Measurements from ENCODE around the gene OR4N2.
"Not testable (repeated sequence)": the region's sequence is repeated elsewhere in the genome, so short reads cannot be mapped to it uniquely, and the experiment has no call there.

OR4N2 gene, protein sequence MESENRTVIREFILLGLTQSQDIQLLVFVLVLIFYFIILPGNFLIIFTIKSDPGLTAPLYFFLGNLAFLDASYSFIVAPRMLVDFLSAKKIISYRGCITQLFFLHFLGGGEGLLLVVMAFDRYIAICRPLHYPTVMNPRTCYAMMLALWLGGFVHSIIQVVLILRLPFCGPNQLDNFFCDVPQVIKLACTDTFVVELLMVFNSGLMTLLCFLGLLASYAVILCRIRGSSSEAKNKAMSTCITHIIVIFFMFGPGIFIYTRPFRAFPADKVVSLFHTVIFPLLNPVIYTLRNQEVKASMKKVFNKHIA

DNA sequence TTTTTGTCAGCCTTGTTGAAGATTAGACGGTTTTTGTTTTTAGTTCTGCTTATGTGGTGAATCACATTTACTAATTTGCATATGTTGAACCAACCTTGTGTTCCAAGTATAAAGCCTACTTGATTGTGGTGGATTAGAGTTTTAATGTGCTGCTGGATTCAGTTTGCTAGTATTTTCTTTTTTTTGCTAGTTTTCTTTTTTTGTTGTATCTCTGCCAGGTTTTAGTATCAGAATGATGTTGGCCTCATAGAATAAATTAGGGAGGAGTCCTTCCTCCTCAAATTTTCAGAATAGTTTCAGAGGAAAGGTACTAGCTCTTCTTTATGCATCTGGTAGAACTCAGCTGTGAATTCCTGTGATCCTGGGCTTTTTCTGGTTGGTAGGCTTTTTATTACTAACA lies at the start of gene OR4N2:
Gene OR4N2, plus strand, starts transcription at position 301 of the 400 bp plus-strand sequence. CDS start 23,679 bp downstream, outside the sequence.
- not testable (repeated sequence) for DNase-seq (ENCODE audit: low read depth in 2 of 2)

DNA sequence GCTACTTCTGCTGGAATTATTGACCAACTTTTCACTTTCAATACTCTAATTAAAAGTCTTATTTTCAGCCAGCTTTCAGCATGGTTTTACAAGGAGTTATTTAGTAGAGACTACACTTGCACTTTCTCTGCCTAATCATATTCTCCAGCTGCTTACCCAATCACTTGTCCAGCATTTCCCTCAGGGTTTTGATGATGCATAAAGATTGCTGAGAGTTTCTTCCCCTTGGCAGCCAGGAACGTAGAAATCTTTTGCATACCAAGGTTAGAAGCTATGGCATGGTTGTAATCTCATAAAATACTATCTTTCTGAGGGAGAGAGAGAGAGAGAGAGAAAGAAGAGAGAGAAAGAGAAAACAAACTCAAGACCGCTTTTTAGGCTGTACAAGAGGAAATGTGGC lies 49.4 kb upstream of the OR4N2 start:
- no peak for DNase-seq (ENCODE audit: low read depth in 2 of 2)

DNA sequence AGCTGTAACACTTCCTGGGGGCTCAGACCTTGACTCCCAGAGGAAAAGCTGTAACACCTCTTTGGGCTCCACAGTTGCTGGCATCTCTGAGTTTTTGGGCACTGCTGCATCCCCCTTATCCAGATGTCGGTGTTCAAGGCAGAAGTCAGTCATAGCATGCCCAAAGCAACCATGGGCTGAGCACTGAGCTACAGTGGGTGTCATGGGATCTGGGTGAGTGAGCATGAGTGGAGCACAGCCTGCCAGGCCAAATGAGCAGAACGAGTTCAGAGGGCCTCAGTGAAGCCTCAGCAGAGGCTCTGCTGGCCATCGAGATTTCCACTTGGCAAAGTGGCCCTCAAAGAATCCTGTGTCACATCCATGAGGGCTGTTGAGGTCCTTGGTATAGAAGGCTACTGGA lies 32.1 kb upstream of the OR4N2 start:
- DNase-seq (ENCODE audit: low read depth in 2 of 2): not testable (repeated sequence)

DNA sequence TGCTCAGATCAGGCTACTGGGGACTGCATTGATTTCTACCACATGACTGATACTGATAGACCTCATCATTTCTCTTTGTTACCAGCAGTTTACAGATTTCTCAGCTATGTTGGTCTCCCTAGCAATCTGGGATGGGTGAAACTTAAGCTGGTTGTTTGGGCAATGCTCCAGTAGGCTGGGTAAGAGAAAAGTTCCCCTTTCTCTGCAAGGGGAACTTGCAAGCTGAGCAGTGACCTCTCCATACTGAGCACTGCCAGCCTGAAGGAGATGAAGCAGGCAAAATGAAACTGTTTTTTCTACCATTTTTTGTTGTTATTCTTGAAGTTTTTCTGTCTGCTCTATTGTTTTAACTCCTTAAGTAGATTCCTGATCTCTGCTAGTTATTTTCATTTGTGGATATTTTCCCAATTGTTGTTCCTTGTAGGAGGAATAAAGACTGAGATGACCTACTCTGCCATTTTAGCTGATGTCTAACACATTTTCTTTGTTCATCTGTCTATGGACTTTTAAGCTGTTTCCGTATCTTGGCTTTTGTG lies 31.6 kb upstream of the OR4N2 start:
- DNase-seq (ENCODE audit: low read depth in 2 of 2): no peak

DNA sequence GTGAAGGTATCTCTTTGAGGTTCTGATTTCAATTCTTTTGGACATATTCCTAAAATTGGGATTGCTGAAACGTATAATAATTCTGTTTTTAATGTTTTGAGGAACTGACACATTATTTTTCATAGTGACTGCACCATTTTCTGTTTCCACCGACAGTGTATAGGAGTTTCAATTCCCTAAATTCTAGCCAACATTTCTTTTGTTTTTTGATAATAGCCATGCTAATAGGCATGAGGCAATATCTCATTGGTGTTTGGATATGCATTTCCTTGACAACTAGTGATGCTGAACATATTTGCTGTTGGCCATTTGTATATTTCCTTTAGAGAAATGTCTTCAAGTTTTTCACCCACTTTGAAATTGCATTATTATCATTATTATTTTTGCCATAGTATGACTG lies 31.1 kb upstream of the OR4N2 start:
- DNase-seq (ENCODE audit: low read depth in 2 of 2): not testable (repeated sequence)

DNA sequence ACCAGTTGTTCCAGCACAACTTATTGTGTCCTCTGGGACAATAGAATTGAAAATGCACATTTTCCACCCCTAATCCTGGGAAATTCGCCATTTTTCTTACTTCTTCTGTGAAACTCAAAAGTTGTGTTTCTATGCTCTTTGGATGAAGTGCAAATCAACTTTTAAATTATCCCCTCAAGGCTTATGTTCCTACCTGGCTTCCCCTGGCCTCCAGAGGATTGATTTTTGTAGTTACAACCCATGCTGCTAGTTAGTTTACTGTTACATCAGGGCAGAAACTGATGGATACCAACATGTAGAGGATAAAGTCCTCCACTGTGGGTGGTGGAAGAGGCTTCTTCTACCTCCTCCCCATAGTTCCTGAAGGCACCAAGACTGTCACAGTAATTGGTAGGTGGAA lies 30.4 kb upstream of the OR4N2 start, which contains the start of gene OR4M1:
Gene OR4M1, plus strand, starts transcription at position 301 of the 400 bp plus-strand sequence. CDS start 6,819 bp downstream, outside the sequence.
- DNase-seq (ENCODE audit: low read depth in 2 of 2): not testable (repeated sequence)

DNA sequence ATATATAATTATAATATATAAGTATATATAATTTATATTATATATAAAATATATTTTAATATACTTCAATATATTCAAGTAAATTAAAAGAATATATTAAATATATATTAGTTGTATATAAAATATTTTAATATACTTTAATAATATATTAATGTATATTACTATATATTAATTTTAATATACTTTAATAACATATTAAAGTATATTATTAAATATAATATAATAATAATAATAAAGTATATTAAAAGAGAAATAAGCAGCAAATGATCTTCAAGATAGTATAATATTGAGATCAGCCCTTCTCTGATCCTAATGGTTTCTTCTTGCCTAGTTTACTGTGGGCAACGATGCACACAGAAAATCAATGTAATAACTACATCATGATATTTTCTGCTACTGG lies 28.0 kb upstream of the OR4N2 start:
- no peak for DNase-seq (ENCODE audit: low read depth in 2 of 2)

DNA sequence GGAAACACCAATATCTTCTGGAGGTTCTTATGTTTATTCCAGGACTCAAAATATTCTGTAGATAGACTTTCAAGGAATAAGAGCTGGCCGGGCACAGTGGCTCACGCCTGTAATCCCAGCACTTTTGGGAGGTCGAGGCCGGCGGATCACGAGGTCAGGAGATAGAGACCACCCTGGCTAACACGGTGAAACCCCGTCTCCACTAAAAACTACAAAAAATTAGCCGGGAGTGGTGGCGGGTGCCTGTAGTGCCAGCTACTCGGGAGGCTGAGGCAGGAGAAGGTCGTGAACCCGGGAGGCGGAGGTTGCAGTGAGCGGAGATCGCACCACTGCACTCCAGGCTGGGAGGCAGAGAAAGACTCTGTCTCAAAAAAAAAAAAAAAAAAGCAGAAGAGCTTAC lies 17.7 kb upstream of the OR4N2 start:
- not testable (repeated sequence) for DNase-seq (ENCODE audit: low read depth in 2 of 2)

DNA sequence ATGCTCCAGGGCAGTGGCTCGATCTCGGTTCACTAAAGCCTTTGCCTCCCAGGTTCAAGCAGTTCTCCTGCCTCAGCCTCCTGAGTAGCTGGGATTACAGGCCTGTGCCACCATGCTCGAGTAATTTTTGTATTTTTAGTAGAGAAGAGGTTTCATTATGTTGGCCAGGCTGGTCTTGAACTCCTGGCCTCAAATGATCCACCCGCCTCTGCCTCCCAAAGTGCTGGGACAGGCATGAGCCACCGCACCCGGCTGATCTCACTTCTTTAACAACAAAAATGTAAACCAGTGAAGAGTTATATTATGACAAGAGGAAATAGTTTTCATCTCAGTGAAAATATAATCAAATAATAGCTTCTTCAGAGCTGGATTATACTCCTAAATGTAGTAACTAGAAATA lies 16.3 kb upstream of the OR4N2 start:
- not testable (repeated sequence) for DNase-seq (ENCODE audit: low read depth in 2 of 2)

DNA sequence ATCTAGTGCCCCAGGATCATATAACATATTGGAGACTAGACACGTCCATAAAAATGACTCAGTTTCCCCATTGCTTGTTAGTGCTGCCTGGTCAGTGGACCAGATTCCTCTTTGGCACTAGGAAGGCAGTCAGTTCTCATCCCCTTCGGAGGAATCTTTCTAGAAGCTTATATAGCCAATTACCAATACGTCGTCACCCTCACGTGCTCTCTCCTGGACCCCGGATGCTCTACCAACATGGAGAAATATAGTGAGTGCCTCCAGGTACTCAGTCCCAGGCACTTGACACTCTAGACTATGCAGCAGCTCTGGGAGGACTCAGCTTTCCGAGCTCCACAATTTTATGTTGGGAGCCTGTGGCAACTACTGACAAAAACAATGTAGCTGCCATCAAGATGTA lies 15.4 kb upstream of the OR4N2 start:
- DNase-seq (ENCODE audit: low read depth in 2 of 2): not testable (repeated sequence)

DNA sequence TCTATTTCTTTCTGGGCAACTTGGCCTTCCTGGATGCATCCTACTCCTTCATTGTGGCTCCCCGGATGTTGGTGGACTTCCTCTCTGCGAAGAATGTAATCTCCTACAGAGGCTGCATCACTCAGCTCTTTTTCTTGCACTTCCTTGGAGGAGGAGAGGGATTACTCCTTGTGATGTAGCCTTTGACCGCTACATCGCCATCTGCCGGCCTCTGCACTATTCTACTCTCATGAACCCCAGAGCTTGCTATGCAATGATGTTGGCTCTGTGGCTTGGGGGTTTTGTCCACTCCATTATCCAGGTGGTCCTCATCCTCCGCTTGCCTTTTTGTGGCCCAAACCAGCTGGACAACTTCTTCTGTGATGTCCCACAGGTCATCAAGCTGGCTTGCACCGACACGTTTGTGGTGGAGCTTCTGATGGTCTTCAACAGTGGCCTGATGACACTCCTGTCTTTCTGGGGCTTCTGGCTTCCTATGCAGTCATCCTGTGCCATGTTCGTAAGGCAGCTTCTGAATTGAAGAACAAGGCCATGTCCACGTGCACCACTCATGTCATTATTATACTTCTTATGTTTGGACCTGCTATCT lies 7.0 kb upstream of the OR4N2 start:
- DNase-seq (ENCODE audit: low read depth in 2 of 2): not testable (repeated sequence)

DNA sequence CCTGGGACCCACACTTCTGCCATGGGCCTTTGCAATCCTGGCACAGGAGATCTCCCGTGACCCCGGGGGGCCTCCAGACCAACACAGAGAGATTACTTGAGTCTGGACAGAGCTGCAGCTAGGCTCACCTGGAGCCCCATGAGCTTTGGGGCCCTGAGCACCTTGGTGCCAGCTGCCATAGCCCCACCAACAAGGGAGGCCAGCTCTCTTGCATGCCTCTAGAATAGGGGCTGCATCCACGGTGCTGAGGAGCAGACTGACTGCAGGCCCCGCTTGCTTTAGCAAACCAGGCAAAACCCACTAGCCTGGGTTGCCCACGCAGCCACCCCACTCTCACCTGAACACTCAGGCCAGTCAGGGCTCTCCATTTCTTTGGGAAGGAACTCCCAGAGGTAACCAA lies 3.7 kb upstream of the OR4N2 start:
- DNase-seq (ENCODE audit: low read depth in 2 of 2): no peak

DNA sequence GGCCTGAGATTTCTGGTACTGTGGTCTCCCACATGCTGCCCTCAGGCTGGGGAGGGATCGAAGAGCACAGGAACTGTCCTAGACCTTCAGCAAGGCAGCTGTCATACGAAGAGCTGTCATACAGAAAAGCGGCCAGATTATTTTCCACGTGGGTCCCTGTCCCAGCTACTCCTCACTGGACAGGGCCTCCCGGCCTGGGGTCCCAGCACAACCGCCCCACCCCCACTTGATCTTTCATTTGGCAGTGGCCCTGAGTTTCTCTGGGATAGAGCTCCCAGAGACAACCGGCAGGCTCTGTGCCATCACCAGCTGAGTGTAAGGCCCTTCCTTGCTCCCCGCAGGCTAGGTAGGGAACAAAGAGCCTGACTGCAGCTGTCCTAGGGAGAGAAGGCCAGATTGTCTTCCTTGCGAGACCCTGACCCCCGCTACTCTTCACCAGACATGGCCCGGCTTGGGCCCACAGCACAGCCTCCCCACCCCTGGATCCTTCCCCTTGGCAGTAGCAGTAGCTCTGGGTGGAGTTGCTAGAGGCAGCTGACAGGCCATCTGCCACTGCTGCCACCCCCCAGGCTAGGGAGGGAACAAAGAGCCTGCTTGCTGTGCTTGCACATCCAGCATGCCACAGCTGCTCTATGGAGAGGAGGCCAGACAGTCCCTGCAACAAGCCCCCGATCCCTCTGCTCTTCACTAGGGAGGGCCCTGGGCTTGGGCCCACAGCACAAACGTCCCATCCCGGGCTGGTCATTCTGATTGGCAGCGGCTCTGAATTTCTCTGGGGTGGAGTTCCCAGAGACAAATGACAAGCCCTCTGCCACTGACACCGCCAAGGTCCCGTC lies 3.1 kb upstream of the OR4N2 start:
- no peak for DNase-seq (ENCODE audit: low read depth in 2 of 2)

DNA sequence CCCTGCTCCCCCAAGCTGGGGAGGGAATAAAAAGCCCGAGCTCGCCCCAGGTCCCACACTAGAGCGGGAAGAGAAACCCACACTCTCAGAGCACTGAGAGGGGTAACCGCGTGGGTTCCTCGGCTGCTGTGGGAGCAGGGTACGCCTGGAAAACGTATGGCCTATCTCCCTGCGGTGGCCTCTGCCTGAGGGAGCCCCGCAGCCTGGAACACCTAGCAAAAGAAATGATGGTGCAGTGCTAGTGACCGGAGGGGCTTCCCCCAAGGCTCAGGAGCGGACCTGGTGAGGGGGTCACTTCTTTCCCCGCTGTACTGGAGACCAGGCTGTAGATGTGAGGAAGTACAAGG lies 2.5 kb upstream of the OR4N2 start:
- no peak for DNase-seq (ENCODE audit: low read depth in 2 of 2)

DNA sequence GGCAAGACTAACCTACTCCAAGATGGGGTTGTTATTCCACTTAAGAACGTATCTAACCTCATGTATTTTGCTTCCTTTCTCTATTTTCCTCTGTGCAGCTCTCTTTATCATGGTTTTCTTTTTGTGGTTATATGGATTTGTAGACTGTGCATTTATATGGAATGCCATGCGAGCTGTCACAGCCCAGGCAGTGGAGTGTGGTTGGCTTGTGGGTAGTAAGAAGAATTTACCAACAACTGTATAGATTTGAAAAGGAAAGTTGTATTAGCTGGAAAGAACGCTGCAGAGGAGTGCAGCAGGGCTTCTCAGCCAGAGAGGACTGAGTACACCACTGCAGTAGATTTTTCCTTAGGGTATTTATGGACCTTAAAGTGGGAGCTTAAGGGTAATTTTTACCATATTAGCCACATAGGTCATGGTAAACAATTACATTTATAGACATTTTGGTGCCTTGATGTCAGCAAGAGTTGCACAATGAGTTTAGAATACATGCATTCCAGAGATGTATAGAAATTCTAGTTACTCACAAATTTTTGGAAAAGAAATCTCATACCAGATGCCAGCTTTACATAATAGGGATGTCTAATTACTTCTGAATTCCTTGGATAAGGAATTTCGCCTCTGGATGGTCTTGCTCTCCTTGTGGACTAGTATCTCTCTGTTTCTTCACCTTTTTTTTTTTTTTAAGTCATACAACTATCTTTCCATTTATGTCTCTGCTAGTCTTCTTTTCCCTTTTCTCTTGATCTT lies 9.8 kb downstream of the OR4N2 start:
- not testable (repeated sequence) for DNase-seq (ENCODE audit: low read depth in 2 of 2)

DNA sequence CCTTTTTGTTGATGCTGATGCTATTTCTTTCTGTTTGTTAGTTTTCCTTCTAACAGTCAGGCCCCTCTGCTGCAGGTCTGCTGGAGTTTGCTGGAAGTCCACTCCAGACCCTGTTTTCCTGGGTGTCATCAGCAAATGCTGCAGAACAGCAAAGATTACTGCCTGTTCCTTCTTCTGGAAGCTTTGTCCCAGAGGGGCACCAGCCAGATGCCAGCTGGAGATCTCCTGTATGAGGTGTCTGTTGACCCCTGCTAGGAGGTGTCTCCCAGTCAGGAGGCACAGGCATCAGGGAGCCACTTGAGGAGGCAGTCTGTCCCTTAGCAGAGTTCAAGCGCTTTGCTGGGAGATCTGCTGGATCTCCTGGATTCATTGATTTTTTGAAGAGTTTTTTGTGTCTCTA lies 16.3 kb downstream of the OR4N2 start:
- DNase-seq (ENCODE audit: low read depth in 2 of 2): not testable (repeated sequence)

DNA sequence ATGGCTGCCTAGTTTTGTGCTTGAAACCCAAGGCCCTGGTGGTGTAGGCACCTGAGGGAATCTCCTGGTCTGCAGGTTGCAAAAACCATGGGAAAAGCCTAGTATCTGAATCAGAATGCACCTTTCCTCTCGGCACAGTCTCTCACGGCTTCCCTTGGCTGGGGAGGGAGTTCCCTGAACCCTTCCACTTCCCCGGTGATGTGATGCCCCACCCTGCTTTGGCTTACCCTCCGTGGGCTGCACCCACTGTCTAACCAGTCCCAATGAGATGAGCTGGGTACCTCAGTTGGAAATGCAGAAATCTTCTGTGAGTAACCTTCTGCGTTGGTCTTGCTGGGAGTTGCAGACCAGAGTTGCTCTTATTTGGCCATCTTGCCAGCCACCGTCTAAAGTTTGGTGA lies 17.4 kb downstream of the OR4N2 start:
- DNase-seq (ENCODE audit: low read depth in 2 of 2): not testable (repeated sequence)

DNA sequence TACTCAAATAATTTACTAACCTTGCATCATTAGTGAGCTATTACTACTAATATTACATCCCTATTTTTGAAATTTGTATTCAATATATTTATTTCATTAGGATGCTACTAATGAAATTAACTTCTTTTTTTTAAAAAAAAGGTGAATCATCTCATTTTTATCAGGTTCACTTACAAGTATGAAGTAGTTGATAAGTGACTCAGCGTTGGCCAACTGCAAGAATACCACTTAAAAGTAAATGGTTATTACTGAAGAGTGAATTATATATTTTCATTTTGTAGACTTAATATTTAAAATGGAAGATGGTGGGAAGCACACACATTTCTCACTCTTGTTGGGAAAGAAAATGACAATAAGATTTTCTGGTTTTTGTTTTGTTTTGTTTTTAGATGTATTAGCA lies 19.6 kb downstream of the OR4N2 start:
- no peak for DNase-seq (ENCODE audit: low read depth in 2 of 2)

DNA sequence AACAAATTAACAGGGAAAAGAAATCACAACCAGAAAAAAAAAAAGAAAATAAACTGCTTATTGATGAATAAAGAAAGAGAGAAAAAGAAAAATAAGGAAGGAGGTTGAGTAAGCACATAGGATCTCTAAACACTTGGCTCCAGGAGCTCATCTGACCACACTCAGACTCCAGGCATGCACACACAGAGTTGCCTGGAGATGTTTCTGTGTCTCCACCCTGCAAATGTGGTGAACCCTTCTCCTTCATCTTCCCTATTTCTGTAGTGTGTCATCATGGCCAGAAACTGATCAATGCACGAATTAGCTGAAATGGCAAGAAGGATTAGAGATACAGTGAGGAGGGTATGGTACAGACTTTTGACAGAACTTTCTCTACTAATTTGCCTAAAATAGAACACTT lies 20.2 kb downstream of the OR4N2 start:
- DNase-seq (ENCODE audit: low read depth in 2 of 2): no peak

DNA sequence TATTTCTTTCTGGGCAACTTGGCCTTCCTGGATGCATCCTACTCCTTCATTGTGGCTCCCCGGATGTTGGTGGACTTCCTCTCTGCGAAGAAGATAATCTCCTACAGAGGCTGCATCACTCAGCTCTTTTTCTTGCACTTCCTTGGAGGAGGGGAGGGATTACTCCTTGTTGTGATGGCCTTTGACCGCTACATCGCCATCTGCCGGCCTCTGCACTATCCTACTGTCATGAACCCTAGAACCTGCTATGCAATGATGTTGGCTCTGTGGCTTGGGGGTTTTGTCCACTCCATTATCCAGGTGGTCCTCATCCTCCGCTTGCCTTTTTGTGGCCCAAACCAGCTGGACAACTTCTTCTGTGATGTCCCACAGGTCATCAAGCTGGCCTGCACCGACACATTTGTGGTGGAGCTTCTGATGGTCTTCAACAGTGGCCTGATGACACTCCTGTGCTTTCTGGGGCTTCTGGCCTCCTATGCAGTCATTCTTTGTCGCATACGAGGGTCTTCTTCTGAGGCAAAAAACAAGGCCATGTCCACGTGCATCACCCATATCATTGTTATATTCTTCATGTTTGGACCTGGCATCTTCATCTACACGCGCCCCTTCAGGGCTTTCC lies 24.2 kb downstream of the OR4N2 start:
- not testable (repeated sequence) for DNase-seq (ENCODE audit: low read depth in 2 of 2)

DNA sequence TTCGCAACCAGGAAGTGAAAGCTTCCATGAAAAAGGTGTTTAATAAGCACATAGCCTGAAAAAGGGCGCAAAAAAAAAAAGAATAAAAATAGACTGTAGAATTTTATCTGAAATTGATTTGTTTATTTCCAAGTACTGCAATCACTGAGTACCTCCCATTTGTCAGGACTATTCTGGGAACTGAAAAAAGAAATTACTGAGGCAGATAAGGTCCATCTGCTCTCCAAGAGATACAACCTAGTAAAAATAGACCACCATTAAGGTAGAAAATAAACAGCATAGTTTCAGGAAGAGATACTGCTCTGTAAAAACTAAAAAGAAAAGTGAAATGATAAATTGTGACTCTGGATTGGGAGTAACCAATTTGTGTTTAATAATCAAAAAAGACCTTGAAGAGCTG lies 24.7 kb downstream of the OR4N2 start:
- no peak for DNase-seq (ENCODE audit: low read depth in 2 of 2)
